Neural cell (in vitro differentiated cells): ENCODE data around the gene DDX5. TPM values are rescaled to one million over a fixed set of nuclear protein-coding genes. Genes with fewer than 3 reads are reported as not detected.

Experiments used
- H2AFZ ChIP-seq: fragments of 200-600, 300-800 bp; sonication (generic), shearing (Covaris generic); 2 replicates; pipeline ENCODE4 v1.6.0; 2014; ENCODE audit warnings: low read depth, mild to moderate bottlenecking, antibody characterized with exemption, low read length, moderate library complexity
- H3F3A ChIP-seq: fragments of 200-600 bp; shearing (Covaris generic); 2 replicates; pipeline ENCODE4 v1.6.1; 2016; ENCODE audit warnings: mild to moderate bottlenecking, moderate library complexity, mixed read lengths, antibody characterized with exemption, low read length; ENCODE audit not compliant: insufficient read depth, poor library complexity, severe bottlenecking
- H3K27ac ChIP-seq: fragments of 200-600, 300-800 bp; sonication (generic), shearing (Covaris generic); 2 replicates; pipeline ENCODE4 v1.5.1; 2014; ENCODE audit warnings: mild to moderate bottlenecking, low read length, moderate library complexity
- H3K27me3 ChIP-seq: fragments of 300-800, 200-600 bp; sonication (generic), shearing (Covaris generic); 2 replicates; pipeline ENCODE4 v1.6.0; 2014; ENCODE audit warnings: mild to moderate bottlenecking, low read depth, low read length, moderate library complexity; ENCODE audit not compliant: insufficient read depth
- H3K36me3 ChIP-seq: fragments of 300-800, 200-600 bp; sonication (generic), shearing (Covaris generic); 2 replicates; pipeline ENCODE4 v1.5.1; 2014; ENCODE audit warnings: mild to moderate bottlenecking, antibody characterized with exemption, low read length, moderate library complexity; ENCODE audit not compliant: insufficient read depth
- H3K4me2 ChIP-seq: fragments of 300-800, 200-600 bp; sonication (generic), shearing (Covaris generic); 2 replicates; pipeline ENCODE4 v1.6.0; 2014; ENCODE audit warnings: mild to moderate bottlenecking, low read length
- H3K4me3 ChIP-seq: fragments of 300-800, 200-600 bp; sonication (generic), shearing (Covaris generic); 2 replicates; pipeline ENCODE4 v1.5.1; 2014; ENCODE audit warnings: mild to moderate bottlenecking, low read length, moderate library complexity
- H3K79me2 ChIP-seq: fragments of 200-600 bp; shearing (Covaris generic); replicated peaks from 2 replicates; pipeline ENCODE4 v1.6.0; 2014; ENCODE audit warnings: mild to moderate bottlenecking, low read length, moderate library complexity; ENCODE audit not compliant: insufficient read depth
- H3K9ac ChIP-seq: fragments of 300-800, 200-600 bp; sonication (generic), shearing (Covaris generic); 2 replicates; pipeline ENCODE4 v1.6.1; 2016; ENCODE audit warnings: mild to moderate bottlenecking, low read length, mixed read lengths
- H3K9me2 ChIP-seq: fragments of 200-600 bp; shearing (Covaris generic); 2 replicates; pipeline ENCODE4 v1.6.1; 2016; ENCODE audit warnings: mild to moderate bottlenecking, low read length, mixed read lengths; ENCODE audit not compliant: insufficient read depth
- H3K9me3 ChIP-seq: fragments of 200-600, 300-800 bp; sonication (generic), shearing (Covaris generic); 2 replicates; pipeline ENCODE4 v1.6.1; 2016; ENCODE audit warnings: mild to moderate bottlenecking, mixed run types, low read length, moderate library complexity, mixed read lengths
- H4K20me1 ChIP-seq: fragments of 200-600 bp; shearing (Covaris generic); 2 replicates; pipeline ENCODE4 v1.6.1; 2016; ENCODE audit warnings: mild to moderate bottlenecking, mixed run types; ENCODE audit not compliant: insufficient read depth
- CTCF ChIP-seq: fragments of 450-650 bp; IDR thresholded peaks from 2 replicates; pipeline ENCODE4 v1.5.1; 2014; ENCODE audit warnings: antibody characterized with exemption, mild to moderate bottlenecking, moderate library complexity; ENCODE audit not compliant: poor library complexity, severe bottlenecking
- MXI1 ChIP-seq: fragments of 450-650 bp; conservative IDR thresholded peaks from 2 replicates; pipeline ENCODE4 v1.6.1; 2014; ENCODE audit warnings: antibody characterized with exemption, mild to moderate bottlenecking; ENCODE audit not compliant: poor library complexity, severe bottlenecking
- POLR2AphosphoS5 ChIP-seq: IDR thresholded peaks from 2 replicates; pipeline ENCODE4 v1.6.1; 2012
- SMC3 ChIP-seq: fragments of 450-650 bp; conservative IDR thresholded peaks from 2 replicates; pipeline ENCODE4 v1.6.1; 2014; ENCODE audit warnings: antibody characterized with exemption, mild to moderate bottlenecking, moderate library complexity; ENCODE audit not compliant: poor library complexity
- TAF1 ChIP-seq: IDR thresholded peaks from 2 replicates; pipeline ENCODE4 v1.6.1; 2012; ENCODE audit warnings: low read depth
- polyA plus RNA-seq: library from polyadenylated mRNA; depleted of rRNA; stranded (reverse); fragments of >200 nt; gene quantifications from 2 replicates; pipeline ENCODE4 v1.2.3, GENCODE V29; 2014

DDX5 gene
- polyA plus RNA-seq, 1 donor from 2014 or later = 2,358 TPM

- Histone ChIP-seq H3K4me2 (no peak overlapping the region), H3K36me3 (peaks cover 32% of the 10 kb centered on the region), H3K79me2 (peaks cover 59% of the 10 kb centered on the region), H3K9me2 (no peaks in the 10 kb centered on the region), H3K27me3 (no peaks in the 10 kb centered on the region), H4K20me1 (peaks cover 28% of the 10 kb centered on the region), H2AFZ (no peak overlapping the region), H3K9me3 (no peaks in the 10 kb centered on the region), H3K27ac (no peak overlapping the region), H3K9ac (no peak overlapping the region), H3F3A (peaks cover 19% of the 10 kb centered on the region), H3K4me3 (no peak overlapping the region)
- TF ChIP-seq TAF1 (no peak), CTCF (no peak), SMC3 (no peak)
Measured at GRCh38 chr17:64500862-64501765, 5.0 kb downstream of the DDX5 start.

GRCh38 chr17:64500487-64500859 lies 5.6 kb downstream of the DDX5 start:
- no peaks in the 10 kb centered on the region for H3K27me3 ChIP-seq
- H3F3A ChIP-seq = peaks cover 19% of the 10 kb centered on the region
- H3K27ac ChIP-seq = no peak overlapping the region
- peaks cover 56% of the 10 kb centered on the region for H3K79me2 ChIP-seq
- no peak overlapping the region for H3K4me2 ChIP-seq
- H3K9ac ChIP-seq = no peak overlapping the region
- H3K36me3 ChIP-seq = peaks cover 32% of the 10 kb centered on the region
- H2AFZ ChIP-seq = no peak overlapping the region
- no peak overlapping the region for H3K4me3 ChIP-seq
- peaks cover 28% of the 10 kb centered on the region for H4K20me1 ChIP-seq
- H3K9me2 ChIP-seq = no peaks in the 10 kb centered on the region
- H3K9me3 ChIP-seq = no peaks in the 10 kb centered on the region
- TF ChIP-seq TAF1 = no peak
- no peak for TF ChIP-seq CTCF
- TF ChIP-seq POLR2AphosphoS5 = no peak

GRCh38 chr17:64499805-64500486 lies 6.1 kb downstream of the DDX5 start:
- peaks cover 18% of the 10 kb centered on the region for H3F3A ChIP-seq
- no peak overlapping the region for H3K27ac ChIP-seq
- H3K36me3 ChIP-seq = peaks cover 32% of the 10 kb centered on the region
- no peak overlapping the region for H2AFZ ChIP-seq
- TF ChIP-seq MXI1 = no peak
- peaks cover 57% of the 10 kb centered on the region for H3K79me2 ChIP-seq
- H3K4me2 ChIP-seq = no peak overlapping the region
- H3K4me3 ChIP-seq = peak overlapping the region; percentile 20
- no peaks in the 10 kb centered on the region for H3K9me3 ChIP-seq
- H3K27me3 ChIP-seq = no peaks in the 10 kb centered on the region
- no peak overlapping the region for H3K9ac ChIP-seq
- peaks cover 28% of the 10 kb centered on the region for H4K20me1 ChIP-seq
- H3K9me2 ChIP-seq = no peaks in the 10 kb centered on the region
